ENCODE measurements around the gene IL25.

The IL25 gene

GRCh38 chr14:23409966-23410635, 37.5 kb downstream of the IL25 start:
- H3K27ac ChIP-seq = no peak overlapping the region
- H3K4me3 ChIP-seq = no peak overlapping the region
- no peak for DNase-seq (ENCODE audit: low spot score)
- no peak for TF ChIP-seq CTCF (IDR thresholded peaks at IDR 0.05)

DNA sequence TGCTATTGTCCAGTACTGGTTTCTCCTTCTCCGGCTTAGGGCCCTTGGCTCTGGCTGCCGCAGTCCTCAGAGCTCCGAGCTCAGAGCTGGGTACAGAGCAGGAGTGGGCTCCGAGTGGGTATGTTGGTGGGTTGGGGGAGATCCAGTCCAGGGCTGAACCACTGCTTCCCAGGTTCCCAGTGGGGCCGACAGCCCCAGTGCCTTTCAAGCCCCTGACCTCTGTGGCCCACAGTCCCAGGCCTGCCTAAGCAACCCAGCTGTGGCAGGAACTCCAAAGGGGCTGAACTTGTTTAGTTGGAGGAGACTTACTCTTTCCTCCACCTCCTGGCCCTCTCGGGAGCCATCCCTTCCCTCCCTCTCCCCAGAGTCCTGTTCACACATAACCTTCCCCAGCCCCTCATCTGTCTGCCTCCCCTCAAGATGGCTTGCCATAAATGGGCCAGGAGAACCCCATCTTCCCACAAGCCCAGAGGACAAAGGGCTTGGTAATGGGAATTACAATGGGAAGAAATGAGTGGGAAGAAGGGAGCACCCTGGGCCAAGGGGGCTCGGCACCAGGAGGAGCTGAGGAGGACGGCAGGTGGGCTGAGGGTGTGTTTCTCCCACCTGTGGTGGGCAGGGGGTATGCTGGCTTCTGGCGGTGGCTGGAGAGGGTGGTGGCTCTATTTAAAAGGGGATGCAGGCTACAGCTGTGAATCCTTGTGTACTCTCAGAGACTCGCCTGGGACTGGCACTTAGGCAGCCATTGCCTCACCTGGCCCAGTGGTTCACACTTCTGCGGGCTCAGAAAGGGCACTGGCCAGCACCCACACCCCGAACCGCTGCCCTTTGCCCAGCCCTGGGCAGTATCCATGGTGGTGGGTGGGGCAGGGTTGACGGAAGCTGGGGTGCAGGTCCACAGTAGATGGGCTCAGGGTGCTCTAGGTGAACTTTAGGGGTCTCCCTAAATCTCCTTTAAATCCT, 39.2 kb downstream of the IL25 start:
- no peak for TF ChIP-seq CTCF (IDR thresholded peaks at IDR 0.05)
- no peak for DNase-seq (ENCODE audit: low spot score)
- H3K27ac ChIP-seq = no peak overlapping the region
- H3K4me3 ChIP-seq = no peak overlapping the region

GRCh38 chr14:23413681-23414080, 41.1 kb downstream of the IL25 start:
- no peak overlapping the region for H3K4me3 ChIP-seq
- no peak for TF ChIP-seq CTCF (IDR thresholded peaks at IDR 0.05)
- no peak for DNase-seq (ENCODE audit: low spot score)
- H3K27ac ChIP-seq = no peak overlapping the region

DNA sequence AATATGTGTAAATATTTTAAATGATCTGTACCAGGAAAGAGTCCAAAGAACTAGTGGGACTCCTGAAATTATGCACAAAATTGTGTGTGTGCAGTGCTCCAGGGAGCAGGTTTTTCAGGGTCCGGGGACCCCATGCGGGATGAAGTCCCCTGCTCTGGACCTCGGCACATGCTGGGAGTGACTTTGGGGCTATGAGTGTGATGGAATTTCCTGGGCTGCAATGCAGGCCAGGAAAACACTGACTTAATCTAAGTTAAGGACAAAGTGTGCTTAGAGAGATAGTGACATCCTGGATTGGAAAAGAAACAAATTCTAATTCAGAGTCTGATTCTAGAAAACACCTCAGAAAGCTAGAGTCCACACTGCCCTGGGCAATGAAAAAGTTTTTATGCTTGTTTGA, 41.6 kb downstream of the IL25 start:
- no peak for DNase-seq (ENCODE audit: low spot score)
- no peak for TF ChIP-seq CTCF (IDR thresholded peaks at IDR 0.05)
- Histone ChIP-seq H3K27ac (no peak overlapping the region), H3K4me3 (no peak overlapping the region)

GRCh38 chr14:23414906-23415820, 42.6 kb downstream of the IL25 start:
- no peak for TF ChIP-seq CTCF (IDR thresholded peaks at IDR 0.05)
- Histone ChIP-seq H3K27ac (no peak overlapping the region), H3K4me3 (no peak overlapping the region)
- no peak for DNase-seq (ENCODE audit: low spot score)

DNA sequence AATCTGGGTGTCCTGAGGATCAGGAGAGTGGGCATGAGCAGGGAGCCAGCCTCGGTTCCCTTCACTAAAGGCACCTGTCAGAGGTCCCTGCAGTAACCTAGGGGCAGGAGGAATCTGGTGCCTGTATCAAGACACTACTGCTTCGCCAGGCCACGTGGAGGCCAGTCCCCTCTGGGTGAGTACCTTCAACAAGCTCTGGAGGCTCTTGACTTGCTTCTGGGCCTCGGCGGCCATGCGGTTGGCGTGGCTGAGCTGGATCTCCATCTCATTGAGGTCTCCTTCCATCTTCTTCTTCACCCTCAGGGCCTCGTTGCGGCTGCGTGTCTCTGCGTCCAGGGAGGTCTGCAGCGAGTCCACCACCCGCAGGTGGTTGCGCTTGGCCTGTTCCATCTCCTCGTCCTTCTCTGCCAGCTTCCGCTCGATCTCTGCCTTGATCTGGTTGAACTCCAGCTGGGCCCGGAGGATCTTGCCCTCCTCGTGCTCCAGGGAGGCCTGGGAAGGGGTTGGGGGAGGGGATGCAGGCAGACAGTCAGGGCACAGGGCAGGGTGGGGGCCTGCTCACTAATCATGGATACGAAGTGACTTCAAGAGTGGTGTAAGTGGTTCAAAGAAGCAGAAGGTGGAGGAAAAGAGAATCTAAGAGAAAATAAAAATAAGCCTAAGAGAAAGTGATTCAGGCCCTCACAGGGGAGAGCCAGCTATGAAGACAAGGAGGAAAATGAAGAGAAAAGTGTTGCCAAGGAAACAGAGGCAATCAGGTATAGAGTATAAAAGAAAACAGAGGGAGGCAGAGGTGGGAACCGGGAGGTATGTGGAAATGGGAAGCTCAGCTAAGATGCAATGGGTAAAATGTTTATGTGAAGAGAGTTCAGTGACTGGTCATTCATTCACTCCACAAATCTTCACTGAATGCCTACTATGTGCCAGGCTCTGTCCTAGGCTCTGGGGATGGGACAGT, 43.5 kb downstream of the IL25 start:
- Histone ChIP-seq H3K27ac (no peak overlapping the region), H3K4me3 (no peak overlapping the region)
- TF ChIP-seq CTCF (IDR thresholded peaks at IDR 0.05) = no peak
- DNase-seq (ENCODE audit: low spot score) = no peak
